Activated CD4-positive, alpha-beta T cell treated with anti-CD3 and anti-CD28 coated beads, Interleukin-2, amount 10 ng/mL, durations not matched to agents 24 days and 14 days (primary cell): ENCODE results near the gene IFI27. TPM values are rescaled to one million over a fixed set of nuclear protein-coding genes. Genes with fewer than 3 reads are reported as not detected.

Experiments
- DNase-seq: peaks from one replicate; pipeline ENCODE4 v3.0.0; 2022
- H3K27ac Mint-ChIP-seq: one replicate; pipeline ENCODE4 v1.8.0; 2022; ENCODE audit warnings: mild to moderate bottlenecking, mixed read lengths
- H3K27me3 Mint-ChIP-seq: one replicate; pipeline ENCODE4 v1.8.0; 2022; ENCODE audit warnings: mixed read lengths
- H3K36me3 Mint-ChIP-seq: one replicate; pipeline ENCODE4 v1.8.0; 2022; ENCODE audit warnings: low read depth, mild to moderate bottlenecking, mixed read lengths
- H3K4me1 Mint-ChIP-seq: one replicate; pipeline ENCODE4 v1.8.0; 2021; ENCODE audit warnings: mixed read lengths
- H3K4me3 Mint-ChIP-seq: one replicate; pipeline ENCODE4 v1.8.0; 2022; ENCODE audit warnings: mild to moderate bottlenecking, moderate library complexity, mixed read lengths
- H3K9me3 Mint-ChIP-seq: one replicate; pipeline ENCODE4 v1.8.0; 2021; ENCODE audit warnings: mixed read lengths
- intact Hi-C: fragments of 100-400 bp; cut with micrococcal nuclease; formaldehyde crosslinking; loops from one replicate; pipeline ENCODE4 v1.15.1; 2023
- total RNA-seq: library from RNA; stranded (reverse); gene quantifications from 2 replicates; pipeline ENCODE4 v1.2.3, GENCODE V29; 2022

The IFI27 gene
- total RNA-seq, 1 donor from 2014 or later: 67.3 TPM

GRCh38 chr14:94161981-94162380 is 51.4 kb downstream of the IFI27 start:
- Mint-ChIP-seq H3K27me3 (peaks cover 2% of the 10 kb centered on the region), H3K36me3 (no peaks in the 10 kb centered on the region), H3K4me1 (peaks cover 51% of the 10 kb centered on the region), H3K9me3 (no peaks in the 10 kb centered on the region), H3K4me3 (no peak overlapping the region), H3K27ac (no peak overlapping the region)
- intact Hi-C loops: no loop called here
- DNase-seq: no peak

GRCh38 chr14:94162466-94162865 is 51.9 kb downstream of the IFI27 start:
- intact Hi-C loops: no loop called here
- Mint-ChIP-seq H3K4me3 (no peak overlapping the region), H3K36me3 (no peaks in the 10 kb centered on the region), H3K27me3 (no peaks in the 10 kb centered on the region), H3K27ac (no peak overlapping the region), H3K4me1 (peaks cover 50% of the 10 kb centered on the region), H3K9me3 (no peaks in the 10 kb centered on the region)
- no peak for DNase-seq

- intact Hi-C loops: loop anchor here (1.0 kb wide), 1 partner anchor 10 kb away; no protein-coding TSS in a partner anchor
- Mint-ChIP-seq H3K9me3 (no peaks in the 10 kb centered on the region), H3K27me3 (no peaks in the 10 kb centered on the region), H3K36me3 (no peaks in the 10 kb centered on the region), H3K27ac (no peak overlapping the region), H3K4me1 (peaks cover 37% of the 10 kb centered on the region), H3K4me3 (no peak overlapping the region)
- DNase-seq: no peak
These were observed 53.3 kb downstream of the IFI27 start for GRCh38 chr14:94163796-94164195.

- Mint-ChIP-seq H3K36me3 (no peaks in the 10 kb centered on the region), H3K27me3 (peaks cover 1% of the 10 kb centered on the region), H3K9me3 (no peaks in the 10 kb centered on the region), H3K27ac (peak overlapping the region; percentile 49), H3K4me1 (peaks cover 37% of the 10 kb centered on the region), H3K4me3 (no peak overlapping the region)
- DNase-seq: no peak
- intact Hi-C loops: loop anchor here (1.0 kb wide), 1 partner anchor 8 kb away; no protein-coding TSS in a partner anchor
These were observed 54.3 kb downstream of the IFI27 start for GRCh38 chr14:94164685-94165431.

GRCh38 chr14:94165744-94166143 is 55.2 kb downstream of the IFI27 start:
- DNase-seq: no peak
- Mint-ChIP-seq H3K36me3 (no peaks in the 10 kb centered on the region), H3K27ac (peak overlapping the region; percentile 54), H3K4me1 (peaks cover 30% of the 10 kb centered on the region), H3K4me3 (no peak overlapping the region), H3K27me3 (peaks cover 6% of the 10 kb centered on the region), H3K9me3 (no peaks in the 10 kb centered on the region)
- intact Hi-C loops: no loop called here

Other genes with a start within 250 kb of the IFI27 start
- gene FAM181A, start 183.4 kb upstream of the IFI27 start, total RNA-seq: not detected in 2 replicates
- gene ASB2, start 134.2 kb upstream of the IFI27 start, total RNA-seq: 21.1 and 21.6 TPM in 2 replicates
- not detected in 2 replicates for gene CCDC197, start 113.4 kb upstream of the IFI27 start, total RNA-seq
- 1.3 and 1.7 TPM in 2 replicates for gene OTUB2, start 84.4 kb upstream of the IFI27 start, total RNA-seq
- gene DDX24, start 29.5 kb upstream of the IFI27 start, total RNA-seq: 262 and 286 TPM in 2 replicates
- 24.0 and 28.0 TPM in 2 replicates for gene IFI27L1, start 29.4 kb upstream of the IFI27 start, total RNA-seq
- gene IFI27L2, start 18.9 kb downstream of the IFI27 start, total RNA-seq: 37.3 and 38.8 TPM in 2 replicates
- 2.7 and 3.1 TPM in 2 replicates for gene PPP4R4, start 63.6 kb downstream of the IFI27 start, total RNA-seq
- gene SERPINA10, start 182.5 kb downstream of the IFI27 start, total RNA-seq: not detected in 2 replicates
- not detected in 2 replicates for gene SERPINA6, start 212.6 kb downstream of the IFI27 start, total RNA-seq